Mesendoderm (in vitro differentiated cells): Measurements from ENCODE around the gene RAD1.

Source experiments
- DNase-seq: peaks from one replicate; pipeline ENCODE4 v3.0.0; 2013
- H2AK5ac ChIP-seq: 2 replicates; pipeline ENCODE4 v1.6.1; 2013; ENCODE audit warnings: low read length, inconsistent platforms
- H2BK120ac ChIP-seq: 2 replicates; pipeline ENCODE4 v1.6.1; 2013; ENCODE audit warnings: low read depth, mild to moderate bottlenecking, low read length, moderate library complexity, mixed read lengths
- H2BK15ac ChIP-seq: replicated peaks from 2 replicates; pipeline ENCODE4 v1.6.1; 2013; ENCODE audit warnings: low read depth, mild to moderate bottlenecking, moderate library complexity
- H2BK5ac ChIP-seq: 2 replicates; pipeline ENCODE4 v1.6.1; 2013; ENCODE audit warnings: low read length, inconsistent platforms
- H3K18ac ChIP-seq: 2 replicates; pipeline ENCODE4 v1.6.1; 2013; ENCODE audit warnings: mild to moderate bottlenecking, low read length, mixed read lengths
- H3K23ac ChIP-seq: one replicate; pipeline ENCODE4 v1.6.1; 2013; ENCODE audit warnings: low read length
- H3K27ac ChIP-seq: 2 replicates; pipeline ENCODE4 v1.5.1; 2013; ENCODE audit warnings: low read depth, mild to moderate bottlenecking, inconsistent platforms, low read length, moderate library complexity
- H3K27me3 ChIP-seq: 2 replicates; pipeline ENCODE4 v1.6.1; 2013; ENCODE audit warnings: low read length, control low read depth, mild to moderate bottlenecking, inconsistent platforms; ENCODE audit not compliant: insufficient read depth, poor library complexity
- H3K36me3 ChIP-seq: 2 replicates; pipeline ENCODE4 v1.6.1; 2013; ENCODE audit warnings: low read length, inconsistent platforms; ENCODE audit not compliant: control insufficient read depth, insufficient read depth
- H3K4ac ChIP-seq: one replicate; pipeline ENCODE4 v1.6.1; 2013; ENCODE audit warnings: low read depth, mild to moderate bottlenecking, low read length, moderate library complexity
- H3K4me1 ChIP-seq: 2 replicates; pipeline ENCODE4 v1.6.1; 2013; ENCODE audit warnings: low read depth, low read length, inconsistent platforms; ENCODE audit not compliant: control insufficient read depth
- H3K4me2 ChIP-seq: 2 replicates; pipeline ENCODE4 v1.6.1; 2013; ENCODE audit warnings: low read length
- H3K4me3 ChIP-seq: 2 replicates; pipeline ENCODE4 v1.5.1; 2013; ENCODE audit warnings: mild to moderate bottlenecking, low read length
- H3K56ac ChIP-seq: one replicate; pipeline ENCODE4 v1.6.1; 2013; ENCODE audit warnings: low read length
- H3K79me1 ChIP-seq: 2 replicates; pipeline ENCODE4 v1.6.1; 2013; ENCODE audit warnings: low read length, inconsistent platforms
- H3K79me2 ChIP-seq: 2 replicates; pipeline ENCODE4 v1.6.1; 2013; ENCODE audit warnings: mild to moderate bottlenecking, low read length; ENCODE audit not compliant: control insufficient read depth, insufficient read depth
- H3K9ac ChIP-seq: 2 replicates; pipeline ENCODE4 v1.6.1; 2013; ENCODE audit warnings: low read length, inconsistent platforms
- H4K5ac ChIP-seq: one replicate; pipeline ENCODE4 v1.6.1; 2013; ENCODE audit warnings: low read length
- H4K8ac ChIP-seq: one replicate; pipeline ENCODE4 v1.6.1; 2013; ENCODE audit warnings: low read depth, mild to moderate bottlenecking, control low read depth, low read length, moderate library complexity
- WGBS: extraction: QIAGEN DNeasy Blood & Tissue Kit; methylation state at CpG from one replicate; pipeline ENCODE4 v1.1.7; 2013; ENCODE audit warnings: low lambda C conversion rate, missing lambda C conversion rate; ENCODE audit not compliant: insufficient coverage; ENCODE audit errors: extremely low coverage; 5-methylcytosine and 5-hydroxymethylcytosine counted together

RAD1 gene

GRCh38 chr5:34858790-34859189 is 56.5 kb downstream of the RAD1 start:
- Histone ChIP-seq H3K4me3 (no peak overlapping the region), H4K8ac (no peak overlapping the region), H3K79me1 (no peaks in the 10 kb centered on the region), H3K27me3 (no peaks in the 10 kb centered on the region), H3K36me3 (no peaks in the 10 kb centered on the region), H2BK15ac (no peak overlapping the region), H3K4me1 (no peaks in the 10 kb centered on the region), H3K9ac (no peak overlapping the region), H3K79me2 (no peaks in the 10 kb centered on the region), H3K18ac (no peak overlapping the region), H4K5ac (no peak overlapping the region), H2BK120ac (no peak overlapping the region), H3K56ac (no peak overlapping the region), H2BK5ac (no peak overlapping the region), H3K23ac (no peak overlapping the region), H3K4ac (no peak overlapping the region), H3K27ac (no peak overlapping the region), H3K4me2 (no peak overlapping the region), H2AK5ac (no peak overlapping the region)
- no peak for DNase-seq
- no CpG with 5 or more reads among the region's 2 CpGs for WGBS

- Histone ChIP-seq H3K56ac (no peak overlapping the region), H2AK5ac (no peak overlapping the region), H3K23ac (no peak overlapping the region), H3K79me1 (no peaks in the 10 kb centered on the region), H3K36me3 (no peaks in the 10 kb centered on the region), H2BK15ac (no peak overlapping the region), H3K79me2 (no peaks in the 10 kb centered on the region), H4K5ac (no peak overlapping the region), H3K4me2 (no peak overlapping the region), H4K8ac (no peak overlapping the region), H3K18ac (no peak overlapping the region), H3K4me3 (no peak overlapping the region), H2BK120ac (no peak overlapping the region), H3K4ac (no peak overlapping the region), H2BK5ac (no peak overlapping the region), H3K27me3 (no peaks in the 10 kb centered on the region), H3K4me1 (no peaks in the 10 kb centered on the region), H3K27ac (no peak overlapping the region), H3K9ac (no peak overlapping the region)
- no CpG with 5 or more reads among the region's 1 CpG for WGBS
- no peak for DNase-seq
Measured at GRCh38 chr5:34857894-34858293, 57.4 kb downstream of the RAD1 start.

- H3K56ac ChIP-seq: no peak overlapping the region
- H2BK120ac ChIP-seq: no peak overlapping the region
- no peak overlapping the region for H3K18ac ChIP-seq
- H4K8ac ChIP-seq: no peak overlapping the region
- no peak for DNase-seq
- no peak overlapping the region for H4K5ac ChIP-seq
- H2BK5ac ChIP-seq: no peak overlapping the region
- no peaks in the 10 kb centered on the region for H3K36me3 ChIP-seq
- no peak overlapping the region for H3K4me3 ChIP-seq
- H3K79me2 ChIP-seq: no peaks in the 10 kb centered on the region
- no peaks in the 10 kb centered on the region for H3K27me3 ChIP-seq
- no peak overlapping the region for H3K23ac ChIP-seq
- no peak overlapping the region for H3K9ac ChIP-seq
- no peak overlapping the region for H2AK5ac ChIP-seq
- H3K79me1 ChIP-seq: no peaks in the 10 kb centered on the region
- no peak overlapping the region for H2BK15ac ChIP-seq
- no peaks in the 10 kb centered on the region for H3K4me1 ChIP-seq
- WGBS: no CpG with 5 or more reads among the region's 3 CpGs
- H3K4ac ChIP-seq: no peak overlapping the region
- no peak overlapping the region for H3K27ac ChIP-seq
- H3K4me2 ChIP-seq: no peak overlapping the region
Measured at GRCh38 chr5:34857161-34857560, 58.1 kb downstream of the RAD1 start.
